Cardiac muscle cell (in vitro differentiated cells and primary cell): Measurements from ENCODE around the gene CEP85L. TPM values are rescaled to one million over a fixed set of nuclear protein-coding genes. Genes with fewer than 3 reads are reported as not detected.

Experiments used
- DNase-seq, 2 donors: peaks; one replicate each; pipeline versions ENCODE4 v3.0.0 to v3.0.0-alpha.2; 2010 to 2017; ENCODE audit warnings: low read depth in 1 of 2, low spot score in 1 of 2
- H3K27ac ChIP-seq: fragments of 200-600 bp; sonication (generic); 2 replicates; pipeline ENCODE4 v1.5.1; 2016
- H3K27me3 ChIP-seq: fragments of 200-600 bp; sonication (generic); 2 replicates; pipeline ENCODE4 v1.6.0; 2016; ENCODE audit warnings: control low read depth
- H3K36me3 ChIP-seq: fragments of 200-600 bp; sonication (generic); 2 replicates; pipeline ENCODE4 v1.5.1; 2016; ENCODE audit warnings: control low read depth
- H3K4me1 ChIP-seq: fragments of 200-600 bp; sonication (generic); 2 replicates; pipeline ENCODE4 v1.8.1; 2017; ENCODE audit warnings: low read depth, mild to moderate bottlenecking, mixed run types
- H3K4me3 ChIP-seq: fragments of 200-600 bp; sonication (generic); 2 replicates; pipeline ENCODE4 v1.5.1; 2016; ENCODE audit warnings: mild to moderate bottlenecking
- H3K9me3 ChIP-seq: fragments of 200-600 bp; sonication (generic); 2 replicates; pipeline ENCODE4 v1.5.1; 2017; ENCODE audit warnings: low read depth, mild to moderate bottlenecking, control low read depth
- CTCF ChIP-seq: IDR thresholded peaks from 2 replicates; pipeline ENCODE4 v1.5.1; 2012; ENCODE audit warnings: low read depth, mild to moderate bottlenecking, low read length
- polyA plus RNA-seq: library from polyadenylated mRNA; unstranded; fragments of >200 nt; fragmentation: Nextera tagmentation; extraction: Ambion mirVana; gene quantifications from 2 replicates; pipeline ENCODE4 v1.2.1, GENCODE V29; 2016
- total RNA-seq: library from RNA; depleted of rRNA; stranded (reverse); fragments of >200 nt; gene quantifications from 2 replicates; pipeline ENCODE4 v1.2.3, GENCODE V29; 2016

Gene CEP85L
- total and polyA plus RNA-seq, 2 experiments from 2014 or later = 7.9 to 20.0 TPM

- Histone ChIP-seq H3K36me3 (no peaks in the 10 kb centered on the region), H3K4me3 (no peak overlapping the region), H3K27ac (no peak overlapping the region), H3K27me3 (no peaks in the 10 kb centered on the region), H3K9me3 (no peaks in the 10 kb centered on the region), H3K4me1 (no peaks in the 10 kb centered on the region)
- no peak for DNase-seq
- no peak for TF ChIP-seq CTCF
Measured at GRCh38 chr6:118505656-118506055, 145.7 kb downstream of the CEP85L start.

- TF ChIP-seq CTCF = no peak
Measured at GRCh38 chr6:118504611-118505010, 146.8 kb downstream of the CEP85L start.

GRCh38 chr6:118502169-118502568 is 149.2 kb downstream of the CEP85L start:
- H3K4me3 ChIP-seq = no peak overlapping the region
- no peaks in the 10 kb centered on the region for H3K9me3 ChIP-seq
- H3K4me1 ChIP-seq = no peaks in the 10 kb centered on the region
- H3K36me3 ChIP-seq = no peaks in the 10 kb centered on the region
- H3K27me3 ChIP-seq = no peaks in the 10 kb centered on the region
- no peak for TF ChIP-seq CTCF
- no peak overlapping the region for H3K27ac ChIP-seq
- DNase-seq = no peak

More at GRCh38 chr6:118504611-118505010, 146.8 kb downstream of the CEP85L start:
- Histone ChIP-seq H3K27me3 (no peaks in the 10 kb centered on the region), H3K27ac (no peak overlapping the region), H3K4me1 (no peaks in the 10 kb centered on the region), H3K4me3 (no peak overlapping the region), H3K9me3 (no peaks in the 10 kb centered on the region), H3K36me3 (no peaks in the 10 kb centered on the region)
- DNase-seq = no peak

- no peak for DNase-seq
- Histone ChIP-seq H3K36me3 (no peaks in the 10 kb centered on the region), H3K9me3 (no peaks in the 10 kb centered on the region), H3K27me3 (no peaks in the 10 kb centered on the region), H3K27ac (no peak overlapping the region), H3K4me1 (no peaks in the 10 kb centered on the region), H3K4me3 (no peak overlapping the region)
- TF ChIP-seq CTCF = no peak
Measured at GRCh38 chr6:118501765-118502164, 149.6 kb downstream of the CEP85L start.

- H3K4me3 ChIP-seq = no peak overlapping the region
- H3K4me1 ChIP-seq = no peaks in the 10 kb centered on the region
- DNase-seq = no peak
- no peak overlapping the region for H3K27ac ChIP-seq
- H3K36me3 ChIP-seq = no peaks in the 10 kb centered on the region
- H3K9me3 ChIP-seq = no peaks in the 10 kb centered on the region
- H3K27me3 ChIP-seq = no peaks in the 10 kb centered on the region
- TF ChIP-seq CTCF = no peak
Measured at GRCh38 chr6:118501099-118501498, 150.3 kb downstream of the CEP85L start.
